Peyer's patch (tissue), 4 donors: ENCODE data around the gene TMX4. TPM values are rescaled to one million over a fixed set of nuclear protein-coding genes. Genes with fewer than 3 reads are reported as not detected.
A peak's percentile ranks its signal among the peaks of the same experiment; 100 is the strongest.

Experiments used
- DNase-seq, 3 donors: peaks; one replicate each; pipeline ENCODE4 v3.0.0-alpha.2; 2017 to 2019
- H3K27ac ChIP-seq, 4 donors: fragments of 200-600 bp; sonication (generic); one replicate each; pipeline ENCODE4 v1.5.1; 2016 to 2019
- H3K27me3 ChIP-seq, 2 donors: fragments of 200-600 bp; sonication (generic); one replicate each; pipeline ENCODE4 v1.5.1; 2019
- H3K36me3 ChIP-seq, 3 donors: fragments of 200-600 bp; sonication (generic); one replicate each; pipeline ENCODE4 v1.5.1; 2016 to 2019
- H3K4me1 ChIP-seq, 4 donors: fragments of 200-600 bp; sonication (generic); one replicate each; pipeline ENCODE4 v1.5.1; 2016 to 2019
- H3K4me3 ChIP-seq, 4 donors: fragments of 200-600 bp; sonication (generic); 1 replicate in 3 of 4; 2 replicates in 1 of 4; pipeline ENCODE4 v1.5.1; 2016 to 2019; ENCODE audit warnings: mild to moderate bottlenecking in 1 of 4
- H3K9me3 ChIP-seq, 4 donors: fragments of 200-600 bp; sonication (generic); one replicate each; pipeline ENCODE4 v1.5.1; 2016 to 2019; ENCODE audit warnings: mild to moderate bottlenecking in 1 of 4
- CTCF ChIP-seq, 6 experiments: fragments of 450-650 bp in 4 of 6; fragments of 200-600 bp in 2 of 6; sonication (generic) in 1 of 6; IDR thresholded peaks; one replicate each; pipeline ENCODE4 v1.5.1; 2017 to 2019; ENCODE audit warnings: antibody characterized with exemption in 6 of 6, mild to moderate bottlenecking in 3 of 6, moderate library complexity in 1 of 6
- POLR2A ChIP-seq, 2 donors: fragments of 450-650 bp; IDR thresholded peaks; one replicate each; pipeline ENCODE4 v1.5.1; 2017; ENCODE audit warnings: antibody characterized with exemption in 2 of 2, mild to moderate bottlenecking in 2 of 2, moderate library complexity in 2 of 2
- total RNA-seq, 4 donors: library from RNA; depleted of rRNA; stranded (reverse); fragments of >200 nt; gene quantifications; one replicate each; pipeline ENCODE4 v1.1.0, GENCODE V29; 2016

The TMX4 gene
- total RNA-seq, 4 donors from 2014 or later = 12.9 to 26.6 (median 17.0) TPM

- Histone ChIP-seq H3K4me1 (no peaks in the 10 kb centered on the region), H3K27ac (no peak overlapping the region), H3K4me3 (no peak overlapping the region), H3K36me3 (no peaks in the 10 kb centered on the region), H3K27me3 (no peaks in the 10 kb centered on the region), H3K9me3 (no peaks in the 10 kb centered on the region)
- TF ChIP-seq CTCF (IDR thresholded peaks at IDR 0.05) = no peak
- no peak for TF ChIP-seq POLR2A (IDR thresholded peaks at IDR 0.05)
- no peak for DNase-seq
Observed at GRCh38 chr20:8049310-8049709, 29.7 kb upstream of the TMX4 start.

GRCh38 chr20:8045946-8046345 lies 26.4 kb upstream of the TMX4 start:
- H3K9me3 ChIP-seq = no peaks in the 10 kb centered on the region
- no peak for DNase-seq
- H3K36me3 ChIP-seq = no peaks in the 10 kb centered on the region
- no peak overlapping the region for H3K27ac ChIP-seq
- no peaks in the 10 kb centered on the region for H3K4me1 ChIP-seq
- TF ChIP-seq POLR2A (IDR thresholded peaks at IDR 0.05) (no peak), CTCF (IDR thresholded peaks at IDR 0.05) (no peak)
- H3K4me3 ChIP-seq = no peak overlapping the region
- H3K27me3 ChIP-seq = no peaks in the 10 kb centered on the region

- no peak overlapping the region for H3K4me3 ChIP-seq
- DNase-seq = peak in 1 of 3 donors; percentile 57
- no peaks in the 10 kb centered on the region for H3K36me3 ChIP-seq
- H3K9me3 ChIP-seq = no peaks in the 10 kb centered on the region
- H3K27me3 ChIP-seq = no peaks in the 10 kb centered on the region
- TF ChIP-seq POLR2A (IDR thresholded peaks at IDR 0.05) (no peak), CTCF (IDR thresholded peaks at IDR 0.05) (peak; percentile 41 to 80 (median 76))
- no peak overlapping the region for H3K27ac ChIP-seq
- no peaks in the 10 kb centered on the region for H3K4me1 ChIP-seq
Observed at GRCh38 chr20:8043687-8044282, 24.2 kb upstream of the TMX4 start.

GRCh38 chr20:8039042-8039441 lies 19.5 kb upstream of the TMX4 start:
- Histone ChIP-seq H3K4me3 (no peak overlapping the region), H3K9me3 (no peaks in the 10 kb centered on the region), H3K4me1 (no peaks in the 10 kb centered on the region), H3K27ac (no peak overlapping the region), H3K36me3 (no peaks in the 10 kb centered on the region), H3K27me3 (no peaks in the 10 kb centered on the region)
- DNase-seq = no peak
- TF ChIP-seq POLR2A (IDR thresholded peaks at IDR 0.05) = no peak
- TF ChIP-seq CTCF (IDR thresholded peaks at IDR 0.05) = peak in 3 of 6 experiments; percentile 56 to 64 (median 60)

GRCh38 chr20:8036771-8037170 lies 17.2 kb upstream of the TMX4 start:
- H3K36me3 ChIP-seq = no peaks in the 10 kb centered on the region
- no peaks in the 10 kb centered on the region for H3K4me1 ChIP-seq
- no peak for DNase-seq
- no peak overlapping the region for H3K27ac ChIP-seq
- no peaks in the 10 kb centered on the region for H3K27me3 ChIP-seq
- no peak for TF ChIP-seq POLR2A (IDR thresholded peaks at IDR 0.05)
- TF ChIP-seq CTCF (IDR thresholded peaks at IDR 0.05) = no peak
- no peak overlapping the region for H3K4me3 ChIP-seq
- no peaks in the 10 kb centered on the region for H3K9me3 ChIP-seq
